Caco-2 (cell line): Measurements from ENCODE around the gene ZC3HAV1. TPM values are rescaled to one million over a fixed set of nuclear protein-coding genes. Genes with fewer than 3 reads are reported as not detected.

Experiments
- BruUV-seq: library from RNA; stranded (reverse); fragments of 400-500 nt; replicated peaks from 2 replicates; lab custom pipeline; 2021; lab: Mats Ljungman, UMichigan
- CTCF ChIA-PET: fragments of 300-600 bp; sonication (Branson Sonifier 250); formaldehyde crosslinking; loops from one replicate; lab custom pipeline; 2022; ENCODE audit warnings: antibody characterized with exemption; lab: Charles Lee
- POLR2A ChIA-PET: fragments of 300-600 bp; sonication (Branson Sonifier 250); formaldehyde crosslinking; loops from one replicate; lab custom pipeline; 2022; ENCODE audit warnings: antibody characterized with exemption; lab: Charles Lee
- DNase-seq, 2 experiments: peaks; one replicate each; pipeline versions ENCODE4 v3.0.0 to v3.0.0-alpha.2; 2020 to 2022
- H3K27me3 ChIP-seq: replicated peaks from 2 replicates; pipeline ENCODE4 v1.6.0; 2011; ENCODE audit warnings: low read length; ENCODE audit not compliant: control insufficient read depth, insufficient read depth
- H3K36me3 ChIP-seq: 2 replicates; pipeline ENCODE4 v1.5.1; 2011; ENCODE audit warnings: low read length; ENCODE audit not compliant: control insufficient read depth, insufficient read depth
- H3K4me1 ChIP-seq: fragments of 250-450 bp; sonication (Bioruptor Pico); 2 replicates; pipeline ENCODE4 v1.5.1; 2020; ENCODE audit warnings: mild to moderate bottlenecking
- H3K4me3 ChIP-seq: 2 replicates; pipeline ENCODE4 v1.5.1; 2011; ENCODE audit warnings: low read depth, mild to moderate bottlenecking, control low read depth, low read length
- H3K9me3 ChIP-seq: fragments of 250-450 bp; sonication (Bioruptor Pico); 2 replicates; pipeline ENCODE4 v1.5.1; 2020; ENCODE audit warnings: mild to moderate bottlenecking, moderate library complexity
- H3K27ac Mint-ChIP-seq: one replicate; pipeline ENCODE4 v1.8.0; 2022; ENCODE audit warnings: mixed read lengths; ENCODE audit not compliant: unreplicated experiment
- H3K27me3 Mint-ChIP-seq: one replicate; pipeline ENCODE4 v1.8.0; 2022; ENCODE audit warnings: mixed read lengths; ENCODE audit not compliant: insufficient read depth, unreplicated experiment
- H3K36me3 Mint-ChIP-seq: one replicate; pipeline ENCODE4 v1.8.0; 2022; ENCODE audit warnings: mild to moderate bottlenecking, mixed read lengths; ENCODE audit not compliant: insufficient read depth, unreplicated experiment
- H3K4me1 Mint-ChIP-seq: one replicate; pipeline ENCODE4 v1.8.0; 2022; ENCODE audit warnings: low read depth, mixed read lengths; ENCODE audit not compliant: unreplicated experiment
- H3K4me3 Mint-ChIP-seq: one replicate; pipeline ENCODE4 v1.8.0; 2022; ENCODE audit warnings: mild to moderate bottlenecking, moderate library complexity, mixed read lengths; ENCODE audit not compliant: unreplicated experiment
- H3K9me3 Mint-ChIP-seq: one replicate; pipeline ENCODE4 v1.8.0; 2022; ENCODE audit warnings: mixed read lengths; ENCODE audit not compliant: unreplicated experiment
- intact Hi-C: fragments of 100-400 bp; cut with micrococcal nuclease; formaldehyde crosslinking; loops from one replicate; pipeline ENCODE4 v1.10.0; 2022; ENCODE audit not compliant: unreplicated experiment
- total RNA-seq: library from RNA; stranded (reverse); gene quantifications from 2 replicates; pipeline ENCODE4 v1.2.3, GENCODE V29; 2022
- TF ChIP-seq, protein P1 (sequence below), 2 experiments: fragments of 200-600 bp in 1 of 2; IDR thresholded peaks; 1 replicate in 1 of 2; 2 replicates in 1 of 2; pipeline versions ENCODE4 v1.5.1 to v1.8.0; 2011 to 2022; ENCODE audit warnings: antibody characterized with exemption in 1 of 2, control low read depth in 1 of 2, inconsistent platforms in 1 of 2, low read depth in 1 of 2, low read length in 1 of 2, mild to moderate bottlenecking in 1 of 2, moderate library complexity in 1 of 2; ENCODE audit not compliant: insufficient read depth in 1 of 2, severe bottlenecking in 1 of 2, unreplicated experiment in 1 of 2

The ZC3HAV1 gene
- total RNA-seq, 1 experiment from 2014 or later: 30.8 TPM

DNA sequence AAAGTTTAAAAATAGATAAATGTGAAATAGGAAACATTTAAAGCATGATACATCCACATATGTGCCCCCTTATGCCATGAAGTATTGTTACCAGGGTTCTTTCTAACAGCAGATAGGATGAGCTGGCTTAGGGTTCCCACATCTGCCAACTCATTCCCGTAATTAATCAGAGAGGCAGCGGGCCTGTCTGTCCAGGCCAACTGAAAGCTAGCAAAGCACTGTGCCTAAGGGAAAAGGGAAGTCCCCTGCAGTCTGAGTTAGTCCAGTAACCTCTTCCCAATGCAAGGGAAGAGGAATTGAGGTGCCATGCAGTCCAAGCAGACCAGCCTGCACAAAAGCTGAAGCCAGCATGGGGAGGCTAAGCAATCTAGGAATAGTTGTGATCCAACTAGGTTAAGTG, 55.4 kb downstream of the ZC3HAV1 start:
- H3K4me1 Mint-ChIP-seq: no peaks in the 10 kb centered on the region
- Histone ChIP-seq H3K4me3 (no peak overlapping the region), H3K4me1 (no peaks in the 10 kb centered on the region), H3K36me3 (no peaks in the 10 kb centered on the region), H3K27me3 (no peaks in the 10 kb centered on the region), H3K9me3 (no peaks in the 10 kb centered on the region)
- no peaks in the 10 kb centered on the region for H3K27me3 Mint-ChIP-seq
- CTCF ChIA-PET: interaction anchor here (0.7 kb wide), 1 partner anchor 526 kb away, joined by 5 read pairs; no protein-coding TSS in a partner anchor
- H3K4me3 Mint-ChIP-seq: no peak overlapping the region
- H3K9me3 Mint-ChIP-seq: no peaks in the 10 kb centered on the region
- H3K27ac Mint-ChIP-seq: no peak overlapping the region
- BruUV-seq: no TSS peak
- intact Hi-C loops: no loop called here
- H3K36me3 Mint-ChIP-seq: peaks cover 49% of the 10 kb centered on the region
- POLR2A ChIA-PET: no interaction called here
- DNase-seq: no peak
- TF ChIP-seq, protein P1, sequence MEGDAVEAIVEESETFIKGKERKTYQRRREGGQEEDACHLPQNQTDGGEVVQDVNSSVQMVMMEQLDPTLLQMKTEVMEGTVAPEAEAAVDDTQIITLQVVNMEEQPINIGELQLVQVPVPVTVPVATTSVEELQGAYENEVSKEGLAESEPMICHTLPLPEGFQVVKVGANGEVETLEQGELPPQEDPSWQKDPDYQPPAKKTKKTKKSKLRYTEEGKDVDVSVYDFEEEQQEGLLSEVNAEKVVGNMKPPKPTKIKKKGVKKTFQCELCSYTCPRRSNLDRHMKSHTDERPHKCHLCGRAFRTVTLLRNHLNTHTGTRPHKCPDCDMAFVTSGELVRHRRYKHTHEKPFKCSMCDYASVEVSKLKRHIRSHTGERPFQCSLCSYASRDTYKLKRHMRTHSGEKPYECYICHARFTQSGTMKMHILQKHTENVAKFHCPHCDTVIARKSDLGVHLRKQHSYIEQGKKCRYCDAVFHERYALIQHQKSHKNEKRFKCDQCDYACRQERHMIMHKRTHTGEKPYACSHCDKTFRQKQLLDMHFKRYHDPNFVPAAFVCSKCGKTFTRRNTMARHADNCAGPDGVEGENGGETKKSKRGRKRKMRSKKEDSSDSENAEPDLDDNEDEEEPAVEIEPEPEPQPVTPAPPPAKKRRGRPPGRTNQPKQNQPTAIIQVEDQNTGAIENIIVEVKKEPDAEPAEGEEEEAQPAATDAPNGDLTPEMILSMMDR (IDR thresholded peaks at IDR 0.05; ENCODE audit: insufficient read depth in 1 of 2, low read depth in 1 of 2, low read length in 1 of 2, severe bottlenecking in 1 of 2, unreplicated experiment in 1 of 2): no peak

GRCh38 chr7:139051655-139052054, 57.9 kb downstream of the ZC3HAV1 start:
- no peak overlapping the region for H3K4me3 ChIP-seq
- BruUV-seq: no TSS peak
- ChIA-PET POLR2A (no interaction called here), CTCF (no interaction called here)
- H3K4me1 Mint-ChIP-seq: no peaks in the 10 kb centered on the region
- no peaks in the 10 kb centered on the region for H3K4me1 ChIP-seq
- no peak overlapping the region for H3K4me3 Mint-ChIP-seq
- no peaks in the 10 kb centered on the region for H3K27me3 ChIP-seq
- DNase-seq: no peak
- TF ChIP-seq, protein P1 (IDR thresholded peaks at IDR 0.05; ENCODE audit: insufficient read depth in 1 of 2, low read depth in 1 of 2, low read length in 1 of 2, severe bottlenecking in 1 of 2, unreplicated experiment in 1 of 2): no peak
- intact Hi-C loops: no loop called here
- H3K9me3 ChIP-seq: no peaks in the 10 kb centered on the region
- H3K27me3 Mint-ChIP-seq: no peaks in the 10 kb centered on the region
- no peaks in the 10 kb centered on the region for H3K36me3 ChIP-seq
- H3K36me3 Mint-ChIP-seq: peaks cover 48% of the 10 kb centered on the region
- no peaks in the 10 kb centered on the region for H3K9me3 Mint-ChIP-seq
- no peak overlapping the region for H3K27ac Mint-ChIP-seq

DNA sequence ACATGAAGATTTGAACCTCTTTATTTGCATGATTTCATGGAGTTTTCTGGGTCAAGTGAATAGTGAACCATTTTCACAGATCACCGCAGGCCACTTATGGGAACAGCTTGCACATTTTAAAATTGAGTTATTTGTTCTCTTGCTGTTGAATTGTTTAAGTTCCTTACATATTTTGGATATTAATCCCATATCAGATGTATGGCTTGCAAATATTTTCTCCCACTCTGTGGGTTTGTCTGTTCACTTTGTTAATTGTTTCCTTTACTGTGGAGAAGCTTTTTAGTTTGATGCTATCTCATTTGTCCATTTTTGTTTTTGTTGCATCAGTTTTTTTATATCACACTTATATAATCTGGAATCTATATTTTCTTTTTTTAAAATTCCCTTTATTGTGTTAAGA, 59.6 kb downstream of the ZC3HAV1 start:
- no peaks in the 10 kb centered on the region; the same call in 1 of the 2 replicates for H3K36me3 ChIP-seq
- Mint-ChIP-seq H3K4me3 (no peak overlapping the region), H3K27me3 (no peaks in the 10 kb centered on the region), H3K9me3 (no peaks in the 10 kb centered on the region), H3K36me3 (peaks cover 48% of the 10 kb centered on the region), H3K4me1 (no peaks in the 10 kb centered on the region), H3K27ac (no peak overlapping the region)
- no TSS peak for BruUV-seq
- intact Hi-C loops: no loop called here
- no peaks in the 10 kb centered on the region for H3K9me3 ChIP-seq
- no peak overlapping the region for H3K4me3 ChIP-seq
- no peaks in the 10 kb centered on the region for H3K27me3 ChIP-seq
- TF ChIP-seq, protein P1 (IDR thresholded peaks at IDR 0.05; ENCODE audit: insufficient read depth in 1 of 2, low read depth in 1 of 2, low read length in 1 of 2, severe bottlenecking in 1 of 2, unreplicated experiment in 1 of 2): no peak
- ChIA-PET POLR2A (interaction anchor here (0.5 kb wide), 1 partner anchor 552 kb away, joined by 6 read pairs; no protein-coding TSS in a partner anchor), CTCF (no interaction called here)
- no peak for DNase-seq
- no peaks in the 10 kb centered on the region for H3K4me1 ChIP-seq
